ENCODE measurements around the gene CGREF1. TPM values are rescaled to one million over a fixed set of nuclear protein-coding genes. Genes with fewer than 3 reads are reported as not detected.

The CGREF1 gene
- total and polyA plus RNA-seq, 2 experiments from 2014 or later: 0.48 to 0.55 TPM

- H3K4me1 ChIP-seq (ENCODE audit: low read depth): peaks cover 5% of the 10 kb centered on the region
- H3K4me3 ChIP-seq: no peak overlapping the region
- no peak for TF ChIP-seq CTCF (IDR thresholded peaks at IDR 0.05; ENCODE audit: low read depth, low read length)
- no peak overlapping the region for H3K27ac ChIP-seq
- H3K9me3 ChIP-seq (ENCODE audit: low read depth): no peaks in the 10 kb centered on the region
- no peaks in the 10 kb centered on the region for H3K27me3 ChIP-seq
- no peak for DNase-seq (ENCODE audit: low read depth in 1 of 2, low spot score in 1 of 2)
- no peaks in the 10 kb centered on the region for H3K36me3 ChIP-seq
These were observed 17.8 kb upstream of the CGREF1 start for GRCh38 chr2:27136751-27137150.

GRCh38 chr2:27135478-27135955 is 16.6 kb upstream of the CGREF1 start:
- no peak overlapping the region for H3K4me3 ChIP-seq
- peaks cover 4% of the 10 kb centered on the region for H3K36me3 ChIP-seq
- TF ChIP-seq CTCF (IDR thresholded peaks at IDR 0.05; ENCODE audit: low read depth, low read length): no peak
- DNase-seq (ENCODE audit: low read depth in 1 of 2, low spot score in 1 of 2): no peak
- H3K9me3 ChIP-seq (ENCODE audit: low read depth): no peaks in the 10 kb centered on the region
- H3K27me3 ChIP-seq: no peaks in the 10 kb centered on the region
- H3K4me1 ChIP-seq (ENCODE audit: low read depth): peaks cover 5% of the 10 kb centered on the region
- H3K27ac ChIP-seq: no peak overlapping the region

- H3K27ac ChIP-seq: no peak overlapping the region
- no peak overlapping the region for H3K4me3 ChIP-seq
- no peak for TF ChIP-seq CTCF (IDR thresholded peaks at IDR 0.05; ENCODE audit: low read depth, low read length)
- H3K9me3 ChIP-seq (ENCODE audit: low read depth): no peaks in the 10 kb centered on the region
- peaks cover 4% of the 10 kb centered on the region for H3K36me3 ChIP-seq
- DNase-seq (ENCODE audit: low read depth in 1 of 2, low spot score in 1 of 2): no peak
- H3K27me3 ChIP-seq: no peaks in the 10 kb centered on the region
- H3K4me1 ChIP-seq (ENCODE audit: low read depth): peaks cover 5% of the 10 kb centered on the region
These were observed 16.0 kb upstream of the CGREF1 start for GRCh38 chr2:27134781-27135477.

- peak; percentile 56 for TF ChIP-seq CTCF (IDR thresholded peaks at IDR 0.05; ENCODE audit: low read depth, low read length)
- Histone ChIP-seq H3K4me3 (peak within 1 kb of the TSS; percentile 94), H3K4me1 (ENCODE audit: low read depth) (peaks cover 5% of the 10 kb centered on the region), H3K27ac (peak within 1 kb of the TSS; percentile 85), H3K9me3 (ENCODE audit: low read depth) (no peaks in the 10 kb centered on the region), H3K36me3 (peaks cover 4% of the 10 kb centered on the region), H3K27me3 (no peaks in the 10 kb centered on the region)
- DNase-seq (ENCODE audit: low read depth in 1 of 2, low spot score in 1 of 2): peak; percentile 97 to 98
These were observed 15.2 kb upstream of the CGREF1 start, which contains the start of gene PREB for GRCh38 chr2:27133905-27134780. Gene PREB, minus strand, starts transcription at chr2:27134636. Its CDS starts 215 bp downstream, at chr2:27134421.

- no peak for DNase-seq (ENCODE audit: low read depth in 1 of 2, low spot score in 1 of 2)
- H3K9me3 ChIP-seq (ENCODE audit: low read depth): no peaks in the 10 kb centered on the region
- peak overlapping the region; percentile 85 for H3K27ac ChIP-seq
- H3K4me1 ChIP-seq (ENCODE audit: low read depth): peaks cover 5% of the 10 kb centered on the region
- H3K4me3 ChIP-seq: peak overlapping the region; percentile 94
- peaks cover 4% of the 10 kb centered on the region for H3K36me3 ChIP-seq
- H3K27me3 ChIP-seq: no peaks in the 10 kb centered on the region
- TF ChIP-seq CTCF (IDR thresholded peaks at IDR 0.05; ENCODE audit: low read depth, low read length): no peak
These were observed 14.4 kb upstream of the CGREF1 start for GRCh38 chr2:27133195-27133875.
